ENCODE measurements around the gene ATP2B3. TPM values are rescaled to one million over a fixed set of nuclear protein-coding genes. Genes with fewer than 3 reads are reported as not detected.

ATP2B3 gene
- total RNA-seq, 1 experiment from 2014 or later: 0.35 TPM

GRCh38 chrX:153595387-153595786 lies 77.9 kb downstream of the ATP2B3 start:
- H2BK15ac ChIP-seq (ENCODE audit: low read depth, low read length): no peak overlapping the region
- no peaks in the 10 kb centered on the region for H3K79me2 ChIP-seq (ENCODE audit: insufficient read depth, low read length)
- no peak overlapping the region for H3T11ph ChIP-seq (ENCODE audit: low read length)

More at GRCh38 chrX:153595387-153595786, 77.9 kb downstream of the ATP2B3 start:
- H3K4me1 ChIP-seq (ENCODE audit: insufficient read depth, low read length): no peaks in the 10 kb centered on the region
- Mint-ChIP-seq H3K9me3 (peaks cover 75 to 77% of the 10 kb centered on the region in 2 experiments), H3K4me1 (peaks cover 7 to 10% of the 10 kb centered on the region in 2 experiments), H3K27ac (no peak overlapping the region), H3K27me3 (ENCODE audit: low read depth) (peaks cover 7% of the 10 kb centered on the region), H3K36me3 (ENCODE audit: insufficient read depth in 1 of 3, low read depth in 3 of 3) (peaks cover 26 to 50% (median 48%) of the 10 kb centered on the region in 3 experiments), H3K4me3 (no peak overlapping the region; a peak in 1 of 5 replicates)
- peaks cover 14% of the 10 kb centered on the region for H3K23me2 ChIP-seq (ENCODE audit: insufficient read length, low read depth, low read length, poor library complexity, severe bottlenecking)
- no peak overlapping the region for H2AK5ac ChIP-seq (ENCODE audit: insufficient read length, low read length)
- no CpG with 5 or more reads among the region's 11 CpGs for WGBS (ENCODE audit: extremely low coverage, insufficient read length, low lambda C conversion rate)
- TF ChIP-seq, protein P1, sequence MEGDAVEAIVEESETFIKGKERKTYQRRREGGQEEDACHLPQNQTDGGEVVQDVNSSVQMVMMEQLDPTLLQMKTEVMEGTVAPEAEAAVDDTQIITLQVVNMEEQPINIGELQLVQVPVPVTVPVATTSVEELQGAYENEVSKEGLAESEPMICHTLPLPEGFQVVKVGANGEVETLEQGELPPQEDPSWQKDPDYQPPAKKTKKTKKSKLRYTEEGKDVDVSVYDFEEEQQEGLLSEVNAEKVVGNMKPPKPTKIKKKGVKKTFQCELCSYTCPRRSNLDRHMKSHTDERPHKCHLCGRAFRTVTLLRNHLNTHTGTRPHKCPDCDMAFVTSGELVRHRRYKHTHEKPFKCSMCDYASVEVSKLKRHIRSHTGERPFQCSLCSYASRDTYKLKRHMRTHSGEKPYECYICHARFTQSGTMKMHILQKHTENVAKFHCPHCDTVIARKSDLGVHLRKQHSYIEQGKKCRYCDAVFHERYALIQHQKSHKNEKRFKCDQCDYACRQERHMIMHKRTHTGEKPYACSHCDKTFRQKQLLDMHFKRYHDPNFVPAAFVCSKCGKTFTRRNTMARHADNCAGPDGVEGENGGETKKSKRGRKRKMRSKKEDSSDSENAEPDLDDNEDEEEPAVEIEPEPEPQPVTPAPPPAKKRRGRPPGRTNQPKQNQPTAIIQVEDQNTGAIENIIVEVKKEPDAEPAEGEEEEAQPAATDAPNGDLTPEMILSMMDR (conservative IDR thresholded peaks at IDR 0.05): no peak
- no peak overlapping the region for H2BK20ac ChIP-seq (ENCODE audit: low read depth, low read length, poor library complexity, severe bottlenecking)
- no peak overlapping the region for H3K14ac ChIP-seq (ENCODE audit: insufficient read depth, low read length)
- no peak for DNase-seq
- no peaks in the 10 kb centered on the region for H3K27me3 ChIP-seq (ENCODE audit: insufficient read depth, low read length)
- no peak overlapping the region for H4K5ac ChIP-seq (ENCODE audit: insufficient read length, low read depth, low read length)
- H2BK12ac ChIP-seq (ENCODE audit: insufficient read length, low read depth, low read length): no peak overlapping the region
- no peak overlapping the region for H4K8ac ChIP-seq (replicated peaks; ENCODE audit: insufficient read length, low read depth, low read length)
- no peaks in the 10 kb centered on the region for H3K79me1 ChIP-seq (ENCODE audit: insufficient read depth, low read depth, low read length, poor library complexity, severe bottlenecking)
- H3K4ac ChIP-seq (ENCODE audit: low read depth, low read length): no peak overlapping the region
- no peak overlapping the region for H3K23ac ChIP-seq (ENCODE audit: insufficient read length, low read depth, low read length)
- H2BK5ac ChIP-seq (ENCODE audit: insufficient read length, low read length): no peak overlapping the region
- H3K9me3 ChIP-seq (ENCODE audit: control insufficient read depth, low read depth, low read length): peaks cover 49% of the 10 kb centered on the region
- no peak overlapping the region for H3K56ac ChIP-seq (ENCODE audit: insufficient read length, low read depth, low read length)
- H3K18ac ChIP-seq (ENCODE audit: insufficient read length, low read depth, low read length): no peak overlapping the region
- H3K9ac ChIP-seq (ENCODE audit: extremely low read depth, insufficient read length, low read length): no peak overlapping the region
- H4K91ac ChIP-seq (ENCODE audit: insufficient read length, low read depth, low read length): no peak overlapping the region
- H2AFZ ChIP-seq (ENCODE audit: low read length): no peak overlapping the region
- H2BK120ac ChIP-seq (ENCODE audit: low read depth, low read length, poor library complexity, severe bottlenecking): no peak overlapping the region
- no peak overlapping the region for H3K27ac ChIP-seq (ENCODE audit: insufficient read length, low read depth, low read length)
- H3K4me2 ChIP-seq (ENCODE audit: insufficient read depth, insufficient read length, low read length): no peak overlapping the region
- peaks cover 2% of the 10 kb centered on the region for H4K20me1 ChIP-seq (ENCODE audit: control insufficient read depth, insufficient read depth, insufficient read length)

Measured in H9 (cell line).